CD14-positive monocyte (primary cell): Measurements from ENCODE around the gene FASN. TPM values are rescaled to one million over a fixed set of nuclear protein-coding genes. Genes with fewer than 3 reads are reported as not detected.

Experiments
- DNase-seq, 3 donors: peaks; one replicate each; pipeline ENCODE4 v3.0.0-alpha.2; 2011 to 2022
- H2AFZ ChIP-seq: 2 replicates; pipeline ENCODE4 v1.6.0; 2012; ENCODE audit warnings: mild to moderate bottlenecking, low read depth, low read length, inconsistent platforms; ENCODE audit not compliant: insufficient read depth, poor library complexity, severe bottlenecking
- H3K27ac ChIP-seq, 2 donors: 1 replicate in 1 of 2; 2 replicates in 1 of 2; pipeline ENCODE4 v1.5.1; 2012 to 2013; ENCODE audit warnings: low read length in 2 of 2, control low read depth in 1 of 2, inconsistent platforms in 1 of 2, low read depth in 1 of 2, mild to moderate bottlenecking in 1 of 2
- H3K27me3 ChIP-seq, 2 donors: one replicate each; pipeline versions ENCODE4 v1.6.0 to v1.6.1; 2011 to 2013; ENCODE audit warnings: low read length in 2 of 2; ENCODE audit not compliant: control insufficient read depth in 2 of 2, insufficient read depth in 2 of 2
- H3K36me3 ChIP-seq, 2 donors: replicated peaks in 1 of 2; 1 replicate in 1 of 2; 2 replicates in 1 of 2; pipeline versions ENCODE4 v1.5.1 to v1.6.1; 2012 to 2013; ENCODE audit warnings: low read length in 2 of 2, control low read depth in 1 of 2, inconsistent platforms in 1 of 2, mild to moderate bottlenecking in 1 of 2; ENCODE audit not compliant: insufficient read depth in 2 of 2, control insufficient read depth in 1 of 2
- H3K4me1 ChIP-seq, 2 donors: 1 replicate in 1 of 2; 2 replicates in 1 of 2; pipeline versions ENCODE4 v1.5.1 to v1.6.1; 2012 to 2013; ENCODE audit warnings: low read length in 2 of 2, control low read depth in 1 of 2, inconsistent platforms in 1 of 2, mild to moderate bottlenecking in 1 of 2, moderate library complexity in 1 of 2; ENCODE audit not compliant: insufficient read depth in 2 of 2, control insufficient read depth in 1 of 2
- H3K4me2 ChIP-seq: replicated peaks from 2 replicates; pipeline ENCODE3; 2012; ENCODE audit warnings: low read length, moderate library complexity, mild to moderate bottlenecking; ENCODE audit not compliant: poor library complexity, severe bottlenecking; ENCODE audit errors: extremely low read depth
- H3K4me3 ChIP-seq, 3 experiments: fragments of 200-600 bp in 1 of 3; sonication (generic) in 1 of 3; replicated peaks in 1 of 3; 1 replicate in 2 of 3; 2 replicates in 1 of 3; pipeline ENCODE4 v1.5.1; 2011 to 2013; ENCODE audit warnings: low read length in 3 of 3, mild to moderate bottlenecking in 3 of 3, control low read depth in 2 of 3, low read depth in 2 of 3, inconsistent platforms in 1 of 3, moderate library complexity in 1 of 3
- H3K79me2 ChIP-seq: 2 replicates; pipeline ENCODE4 v1.6.0; 2012; ENCODE audit warnings: mild to moderate bottlenecking, control low read depth, inconsistent platforms, low read length, moderate library complexity; ENCODE audit not compliant: insufficient read depth
- H3K9ac ChIP-seq: 2 replicates; pipeline ENCODE4 v1.6.0; 2017; ENCODE audit warnings: low read length, mild to moderate bottlenecking; ENCODE audit not compliant: insufficient read depth, poor library complexity, severe bottlenecking
- H3K9me3 ChIP-seq, 2 donors: replicated peaks in 1 of 2; 1 replicate in 1 of 2; 2 replicates in 1 of 2; pipeline versions ENCODE4 v1.5.1 to v1.6.1; 2012 to 2013; ENCODE audit warnings: low read length in 2 of 2, control low read depth in 1 of 2; ENCODE audit not compliant: control insufficient read depth in 1 of 2, insufficient read depth in 1 of 2
- H4K20me1 ChIP-seq: 2 replicates; pipeline ENCODE4 v1.6.0; 2012; ENCODE audit warnings: mild to moderate bottlenecking, low read length, control low read depth, moderate library complexity; ENCODE audit not compliant: insufficient read depth
- H3K27ac Mint-ChIP-seq, 7 donors: one replicate each; pipeline ENCODE4 v1.8.0; 2020; ENCODE audit warnings: mild to moderate bottlenecking in 7 of 7, mixed read lengths in 7 of 7, moderate library complexity in 6 of 7, inconsistent platforms in 2 of 7
- H3K27me3 Mint-ChIP-seq, 3 donors: one replicate each; pipeline ENCODE4 v1.8.0; 2021 to 2022; ENCODE audit warnings: low read depth in 3 of 3, mild to moderate bottlenecking in 3 of 3, mixed read lengths in 3 of 3, moderate library complexity in 3 of 3, inconsistent platforms in 1 of 3
- H3K36me3 Mint-ChIP-seq, 2 donors: one replicate each; pipeline ENCODE4 v1.8.0; 2020; ENCODE audit warnings: mixed read lengths in 2 of 2, inconsistent platforms in 1 of 2, mild to moderate bottlenecking in 1 of 2
- H3K4me1 Mint-ChIP-seq: one replicate; pipeline ENCODE4 v1.8.0; 2020; ENCODE audit warnings: mild to moderate bottlenecking, mixed read lengths
- H3K4me3 Mint-ChIP-seq, 2 donors: one replicate each; pipeline ENCODE4 v1.8.0; 2020; ENCODE audit warnings: mild to moderate bottlenecking in 2 of 2, mixed read lengths in 2 of 2, moderate library complexity in 1 of 2
- H3K9me3 Mint-ChIP-seq, 7 donors: one replicate each; pipeline ENCODE4 v1.8.0; 2020 to 2022; ENCODE audit warnings: mixed read lengths in 7 of 7, mild to moderate bottlenecking in 6 of 7, moderate library complexity in 6 of 7, inconsistent platforms in 2 of 7
- WGBS: methylation state at CpG from one replicate; pipeline ENCODE4 v1.1.5; 2013; ENCODE audit warnings: missing lambda C conversion rate; ENCODE audit not compliant: insufficient coverage; 5-methylcytosine and 5-hydroxymethylcytosine counted together
- intact Hi-C, 2 donors: fragments of 100-400 bp; cut with micrococcal nuclease; formaldehyde crosslinking; loops; one replicate each; pipeline versions ENCODE4 v1.15.0 to v1.15.1; 2023
- polyA plus RNA-seq, 3 donors: library from polyadenylated mRNA; depleted of rRNA in 1 of 3; unstranded in 2 of 3; stranded (reverse) in 1 of 3; fragments of 300-500 nt in 2 of 3; fragments of >200 nt in 1 of 3; fragmentation: Illumina TruSeq in 2 of 3; gene quantifications; 1 replicate in 2 of 3; 2 replicates in 1 of 3; pipeline ENCODE4 v1.2.3, GENCODE V29; 2012 to 2021
- TF ChIP-seq, protein P1 (sequence below): fragments of 200-600 bp; IDR thresholded peaks from one replicate; pipeline ENCODE4 v1.8.0; 2022; ENCODE audit warnings: antibody characterized with exemption, mild to moderate bottlenecking

FASN gene
- polyA plus RNA-seq, 3 donors: 0.08 to 8.4 (median 0.13) TPM

DNA sequence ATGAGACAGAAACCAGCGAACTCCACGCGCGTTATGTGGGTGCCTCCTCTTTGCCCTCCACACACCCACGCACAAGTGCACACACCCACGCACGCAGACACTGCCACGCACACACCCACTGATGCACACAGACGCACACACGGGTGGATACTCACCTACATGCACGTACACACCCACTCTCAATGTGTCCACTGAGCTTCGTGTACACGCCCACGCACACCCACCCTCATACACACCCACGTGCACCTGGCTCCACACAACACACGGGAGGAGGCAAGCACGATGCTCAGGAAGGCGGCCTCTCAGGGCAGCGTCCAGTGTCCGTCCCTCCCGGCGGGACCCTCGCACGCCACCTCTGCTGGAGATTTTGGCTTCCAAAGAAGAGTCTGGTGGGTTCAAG lies 50.7 kb downstream of the FASN start:
- 97% methylated on average over 24 of the region's 24 CpGs for WGBS
- intact Hi-C loops: no loop called here
- no peaks in the 10 kb centered on the region for H3K9me3 Mint-ChIP-seq
- Histone ChIP-seq H3K79me2 (peaks cover 7% of the 10 kb centered on the region), H3K4me3 (no peak overlapping the region), H3K36me3 (peaks cover 20 to 28% of the 10 kb centered on the region in 2 donors), H3K9ac (no peak overlapping the region), H3K27ac (no peak overlapping the region), H3K4me1 (peaks cover 11 to 17% of the 10 kb centered on the region in 2 donors), H3K9me3 (no peaks in the 10 kb centered on the region), H3K4me2 (no peak overlapping the region), H4K20me1 (peaks cover 3% of the 10 kb centered on the region), H3K27me3 (no peaks in the 10 kb centered on the region), H2AFZ (no peak overlapping the region)
- peaks cover 9% of the 10 kb centered on the region for H3K4me1 Mint-ChIP-seq
- peaks cover 17 to 34% of the 10 kb centered on the region in 2 donors for H3K36me3 Mint-ChIP-seq
- no peak for DNase-seq
- no peak overlapping the region for H3K4me3 Mint-ChIP-seq
- TF ChIP-seq, protein P1, sequence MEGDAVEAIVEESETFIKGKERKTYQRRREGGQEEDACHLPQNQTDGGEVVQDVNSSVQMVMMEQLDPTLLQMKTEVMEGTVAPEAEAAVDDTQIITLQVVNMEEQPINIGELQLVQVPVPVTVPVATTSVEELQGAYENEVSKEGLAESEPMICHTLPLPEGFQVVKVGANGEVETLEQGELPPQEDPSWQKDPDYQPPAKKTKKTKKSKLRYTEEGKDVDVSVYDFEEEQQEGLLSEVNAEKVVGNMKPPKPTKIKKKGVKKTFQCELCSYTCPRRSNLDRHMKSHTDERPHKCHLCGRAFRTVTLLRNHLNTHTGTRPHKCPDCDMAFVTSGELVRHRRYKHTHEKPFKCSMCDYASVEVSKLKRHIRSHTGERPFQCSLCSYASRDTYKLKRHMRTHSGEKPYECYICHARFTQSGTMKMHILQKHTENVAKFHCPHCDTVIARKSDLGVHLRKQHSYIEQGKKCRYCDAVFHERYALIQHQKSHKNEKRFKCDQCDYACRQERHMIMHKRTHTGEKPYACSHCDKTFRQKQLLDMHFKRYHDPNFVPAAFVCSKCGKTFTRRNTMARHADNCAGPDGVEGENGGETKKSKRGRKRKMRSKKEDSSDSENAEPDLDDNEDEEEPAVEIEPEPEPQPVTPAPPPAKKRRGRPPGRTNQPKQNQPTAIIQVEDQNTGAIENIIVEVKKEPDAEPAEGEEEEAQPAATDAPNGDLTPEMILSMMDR: no peak
- H3K27me3 Mint-ChIP-seq: peaks cover 0 to 1% (median under 1%) of the 10 kb centered on the region in 3 donors
- no peak overlapping the region for H3K27ac Mint-ChIP-seq

DNA sequence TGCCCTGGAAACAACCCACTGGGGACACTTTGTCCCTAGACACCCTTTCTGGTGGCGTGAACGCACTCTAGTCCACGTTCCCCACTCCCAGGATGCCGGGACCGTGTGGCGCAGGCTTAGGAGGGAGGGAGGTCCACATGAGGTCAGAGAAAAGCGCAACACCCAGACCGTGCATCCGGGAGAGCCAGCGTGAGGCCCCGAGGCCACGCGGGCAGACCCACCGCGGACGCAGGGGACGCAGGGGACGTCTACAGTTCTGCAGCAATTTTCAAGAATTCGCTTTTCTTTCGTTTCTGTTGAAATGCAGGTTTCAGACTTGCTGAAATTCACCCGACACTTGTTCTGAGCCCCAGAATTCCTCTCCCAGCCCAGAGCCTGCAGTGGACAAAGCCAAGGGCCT lies 51.1 kb downstream of the FASN start:
- Mint-ChIP-seq H3K9me3 (no peaks in the 10 kb centered on the region), H3K27ac (no peak overlapping the region), H3K4me3 (no peak overlapping the region), H3K4me1 (peaks cover 9% of the 10 kb centered on the region), H3K36me3 (peaks cover 17 to 34% of the 10 kb centered on the region in 2 donors), H3K27me3 (peaks cover 0 to 2% (median 1%) of the 10 kb centered on the region in 3 donors)
- no peak overlapping the region for H3K4me3 ChIP-seq
- peaks cover 8 to 13% of the 10 kb centered on the region in 2 donors for H3K4me1 ChIP-seq
- peaks cover 3% of the 10 kb centered on the region for H3K79me2 ChIP-seq
- 93% methylated on average over 16 of the region's 21 CpGs for WGBS
- no peaks in the 10 kb centered on the region for H3K9me3 ChIP-seq
- peaks cover 20 to 28% of the 10 kb centered on the region in 2 donors for H3K36me3 ChIP-seq
- no peak overlapping the region for H2AFZ ChIP-seq
- no peak overlapping the region for H3K9ac ChIP-seq
- H3K27me3 ChIP-seq: no peaks in the 10 kb centered on the region
- H3K4me2 ChIP-seq: no peak overlapping the region
- intact Hi-C loops: no loop called here
- TF ChIP-seq, protein P1: no peak
- no peaks in the 10 kb centered on the region for H4K20me1 ChIP-seq
- no peak overlapping the region for H3K27ac ChIP-seq
- DNase-seq: no peak
